ENCODE measurements around the gene HEXB.

The HEXB gene

GRCh38 chr5:74664551-74664950, 20.5 kb upstream of the HEXB start:
- Histone ChIP-seq H3K9me2 (replicated peaks; ENCODE audit: control insufficient read depth, low read length) (no peaks in the 10 kb centered on the region), H3K27ac (ENCODE audit: low read depth, low read length) (no peak overlapping the region), H3K27me3 (ENCODE audit: control insufficient read depth, low read length) (peaks cover 7% of the 10 kb centered on the region), H4K20me1 (ENCODE audit: control insufficient read depth, insufficient read depth, low read depth, low read length) (no peaks in the 10 kb centered on the region), H3F3A (ENCODE audit: control insufficient read depth, insufficient read depth) (no peaks in the 10 kb centered on the region), H3K36me3 (ENCODE audit: control insufficient read depth, low read length) (no peaks in the 10 kb centered on the region), H3K79me2 (ENCODE audit: control insufficient read depth, low read length) (no peaks in the 10 kb centered on the region), H3K4me2 (ENCODE audit: low read length) (no peak overlapping the region), H3K9me3 (ENCODE audit: control insufficient read depth, insufficient read depth, low read length) (peaks cover 3% of the 10 kb centered on the region; the same call in 1 of the 2 replicates), H3K4me1 (ENCODE audit: control insufficient read depth, low read length) (no peaks in the 10 kb centered on the region), H3K4me3 (ENCODE audit: low read length) (no peak overlapping the region)
- TF ChIP-seq CTCF (IDR thresholded peaks at IDR 0.05; ENCODE audit: low read depth, low read length, poor library complexity, severe bottlenecking) (no peak), EZH2phosphoT487 (IDR thresholded peaks at IDR 0.05; ENCODE audit: borderline replicate concordance, low read length) (no peak)

- Histone ChIP-seq H3K9me3 (ENCODE audit: control insufficient read depth, insufficient read depth, low read length) (peaks cover 11% of the 10 kb centered on the region; the same call in 1 of the 2 replicates), H3K4me2 (ENCODE audit: low read length) (no peak overlapping the region), H3K27ac (ENCODE audit: low read depth, low read length) (no peak overlapping the region)
Observed at GRCh38 chr5:74665273-74665672, 19.8 kb upstream of the HEXB start.

GRCh38 chr5:74665816-74666215, 19.2 kb upstream of the HEXB start:
- Histone ChIP-seq H3K4me2 (ENCODE audit: low read length) (no peak overlapping the region), H3K4me1 (ENCODE audit: control insufficient read depth, low read length) (no peaks in the 10 kb centered on the region), H3K9me3 (ENCODE audit: control insufficient read depth, insufficient read depth, low read length) (peaks cover 15% of the 10 kb centered on the region; the same call in 1 of the 2 replicates), H3F3A (ENCODE audit: control insufficient read depth, insufficient read depth) (no peaks in the 10 kb centered on the region), H3K79me2 (ENCODE audit: control insufficient read depth, low read length) (no peaks in the 10 kb centered on the region), H4K20me1 (ENCODE audit: control insufficient read depth, insufficient read depth, low read depth, low read length) (no peaks in the 10 kb centered on the region), H3K4me3 (ENCODE audit: low read length) (no peak overlapping the region), H3K36me3 (ENCODE audit: control insufficient read depth, low read length) (no peaks in the 10 kb centered on the region), H3K9me2 (replicated peaks; ENCODE audit: control insufficient read depth, low read length) (no peaks in the 10 kb centered on the region), H3K27me3 (ENCODE audit: control insufficient read depth, low read length) (no peaks in the 10 kb centered on the region), H3K27ac (ENCODE audit: low read depth, low read length) (no peak overlapping the region)
- TF ChIP-seq CTCF (IDR thresholded peaks at IDR 0.05; ENCODE audit: low read depth, low read length, poor library complexity, severe bottlenecking) (no peak), EZH2phosphoT487 (IDR thresholded peaks at IDR 0.05; ENCODE audit: borderline replicate concordance, low read length) (no peak)

More at GRCh38 chr5:74665273-74665672, 19.8 kb upstream of the HEXB start:
- TF ChIP-seq CTCF (IDR thresholded peaks at IDR 0.05; ENCODE audit: low read depth, low read length, poor library complexity, severe bottlenecking) (no peak), EZH2phosphoT487 (IDR thresholded peaks at IDR 0.05; ENCODE audit: borderline replicate concordance, low read length) (no peak)
- Histone ChIP-seq H3K4me1 (ENCODE audit: control insufficient read depth, low read length) (no peaks in the 10 kb centered on the region), H3F3A (ENCODE audit: control insufficient read depth, insufficient read depth) (no peaks in the 10 kb centered on the region), H3K27me3 (ENCODE audit: control insufficient read depth, low read length) (peaks cover 3% of the 10 kb centered on the region), H3K9me2 (replicated peaks; ENCODE audit: control insufficient read depth, low read length) (no peaks in the 10 kb centered on the region), H3K36me3 (ENCODE audit: control insufficient read depth, low read length) (no peaks in the 10 kb centered on the region), H3K4me3 (ENCODE audit: low read length) (no peak overlapping the region), H3K79me2 (ENCODE audit: control insufficient read depth, low read length) (no peaks in the 10 kb centered on the region), H4K20me1 (ENCODE audit: control insufficient read depth, insufficient read depth, low read depth, low read length) (no peaks in the 10 kb centered on the region)

Measured in DOHH2 (cell line).